Osteoblast (primary cell): Measurements from ENCODE around the gene CHURC1. TPM values are rescaled to one million over a fixed set of nuclear protein-coding genes. Genes with fewer than 3 reads are reported as not detected.
A peak's percentile ranks its signal among the peaks of the same experiment; 100 is the strongest.

Source experiments
- DNase-seq: peaks from one replicate; pipeline ENCODE4 v3.0.0; 2011; ENCODE audit warnings: low spot score, mixed read lengths; ENCODE audit not compliant: insufficient read length; ENCODE audit errors: missing footprints
- H2AFZ ChIP-seq: 2 replicates; pipeline ENCODE4 v1.6.0; 2011; ENCODE audit warnings: mild to moderate bottlenecking, low read length
- H3K27ac ChIP-seq: 2 replicates; pipeline ENCODE4 v1.5.1; 2011; ENCODE audit warnings: mild to moderate bottlenecking, low read depth, low read length, moderate library complexity
- H3K27me3 ChIP-seq: 2 replicates; pipeline ENCODE4 v1.6.0; 2012; ENCODE audit warnings: mild to moderate bottlenecking, control low read depth, inconsistent platforms, low read length, moderate library complexity; ENCODE audit not compliant: insufficient read depth
- H3K36me3 ChIP-seq: 2 replicates; pipeline ENCODE4 v1.5.1; 2011; ENCODE audit warnings: mild to moderate bottlenecking, low read length, control low read depth, moderate library complexity; ENCODE audit not compliant: insufficient read depth
- H3K4me1 ChIP-seq: 2 replicates; pipeline ENCODE4 v1.5.1; 2011; ENCODE audit warnings: mild to moderate bottlenecking, low read length, control low read depth, moderate library complexity; ENCODE audit not compliant: insufficient read depth
- H3K4me2 ChIP-seq: 2 replicates; pipeline ENCODE4 v1.6.0; 2011; ENCODE audit warnings: mild to moderate bottlenecking, low read length; ENCODE audit not compliant: insufficient read depth
- H3K4me3 ChIP-seq: fragments of 200-600 bp; sonication (generic); 3 replicates; pipeline ENCODE4 v1.5.1; 2012; ENCODE audit warnings: mild to moderate bottlenecking, low read length, inconsistent platforms; ENCODE audit not compliant: insufficient read depth
- H3K79me2 ChIP-seq: 2 replicates; pipeline ENCODE4 v1.6.0; 2012; ENCODE audit warnings: mild to moderate bottlenecking, low read length, control low read depth, inconsistent platforms; ENCODE audit not compliant: insufficient read depth
- H3K9me3 ChIP-seq: 2 replicates; pipeline ENCODE4 v1.5.1; 2011; ENCODE audit warnings: low read depth, low read length, control low read depth
- H4K20me1 ChIP-seq: 2 replicates; pipeline ENCODE4 v1.6.0; 2012; ENCODE audit warnings: mild to moderate bottlenecking, low read length, control low read depth; ENCODE audit not compliant: insufficient read depth
- total RNA-seq: library from RNA; depleted of rRNA; stranded (reverse); fragments of >200 nt; gene quantifications from 2 replicates; pipeline ENCODE4 v1.2.3, GENCODE V29; 2012
- TF ChIP-seq, protein P1 (sequence below): IDR thresholded peaks from 2 replicates; pipeline ENCODE4 v1.5.1; 2011; ENCODE audit warnings: mild to moderate bottlenecking, low read depth, low read length, moderate library complexity; ENCODE audit errors: extremely low read depth

Gene CHURC1
- total RNA-seq, 1 donor: 79.6 TPM

DNA sequence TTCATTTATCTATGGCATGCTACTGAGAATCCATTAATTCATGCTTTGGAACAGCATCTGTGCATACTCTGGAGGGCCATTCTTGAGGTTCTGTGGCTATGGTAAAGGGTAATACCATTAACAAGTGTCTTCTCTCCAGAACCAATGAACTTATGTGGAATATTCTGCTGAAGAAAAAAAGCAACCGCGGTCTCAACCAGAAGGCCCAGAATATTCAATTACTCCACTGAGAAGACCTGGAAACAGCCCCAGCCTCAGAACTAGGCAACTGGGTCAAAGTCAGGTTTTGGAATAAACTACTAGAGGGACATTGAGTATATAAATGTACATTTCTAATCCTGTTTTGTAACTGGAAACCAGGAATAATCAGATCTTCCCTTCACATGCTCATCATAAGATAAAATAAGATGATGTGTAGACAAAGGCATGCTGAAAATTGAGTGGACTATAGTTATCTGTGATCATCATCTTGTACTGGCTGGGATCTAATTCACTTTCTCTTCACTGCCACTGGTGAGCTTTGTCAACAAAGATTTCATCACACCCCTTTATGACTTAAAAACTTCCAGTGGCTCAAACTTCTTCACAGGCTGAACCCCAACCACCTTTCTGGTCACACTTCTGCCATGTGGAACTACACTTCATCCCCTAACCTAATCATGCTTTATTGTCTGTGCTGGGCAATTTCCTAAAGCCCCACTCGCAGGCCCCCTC lies 40.6 kb upstream of the CHURC1 start:
- Histone ChIP-seq H3K4me1 (no peaks in the 10 kb centered on the region), H3K27me3 (peaks cover 46% of the 10 kb centered on the region), H3K4me3 (no peak overlapping the region), H4K20me1 (no peaks in the 10 kb centered on the region), H3K9me3 (no peaks in the 10 kb centered on the region), H3K79me2 (no peaks in the 10 kb centered on the region), H3K4me2 (no peak overlapping the region), H3K36me3 (no peaks in the 10 kb centered on the region), H2AFZ (no peak overlapping the region), H3K27ac (no peak overlapping the region)
- DNase-seq: no peak
- TF ChIP-seq, protein P1, sequence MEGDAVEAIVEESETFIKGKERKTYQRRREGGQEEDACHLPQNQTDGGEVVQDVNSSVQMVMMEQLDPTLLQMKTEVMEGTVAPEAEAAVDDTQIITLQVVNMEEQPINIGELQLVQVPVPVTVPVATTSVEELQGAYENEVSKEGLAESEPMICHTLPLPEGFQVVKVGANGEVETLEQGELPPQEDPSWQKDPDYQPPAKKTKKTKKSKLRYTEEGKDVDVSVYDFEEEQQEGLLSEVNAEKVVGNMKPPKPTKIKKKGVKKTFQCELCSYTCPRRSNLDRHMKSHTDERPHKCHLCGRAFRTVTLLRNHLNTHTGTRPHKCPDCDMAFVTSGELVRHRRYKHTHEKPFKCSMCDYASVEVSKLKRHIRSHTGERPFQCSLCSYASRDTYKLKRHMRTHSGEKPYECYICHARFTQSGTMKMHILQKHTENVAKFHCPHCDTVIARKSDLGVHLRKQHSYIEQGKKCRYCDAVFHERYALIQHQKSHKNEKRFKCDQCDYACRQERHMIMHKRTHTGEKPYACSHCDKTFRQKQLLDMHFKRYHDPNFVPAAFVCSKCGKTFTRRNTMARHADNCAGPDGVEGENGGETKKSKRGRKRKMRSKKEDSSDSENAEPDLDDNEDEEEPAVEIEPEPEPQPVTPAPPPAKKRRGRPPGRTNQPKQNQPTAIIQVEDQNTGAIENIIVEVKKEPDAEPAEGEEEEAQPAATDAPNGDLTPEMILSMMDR: no peak

DNA sequence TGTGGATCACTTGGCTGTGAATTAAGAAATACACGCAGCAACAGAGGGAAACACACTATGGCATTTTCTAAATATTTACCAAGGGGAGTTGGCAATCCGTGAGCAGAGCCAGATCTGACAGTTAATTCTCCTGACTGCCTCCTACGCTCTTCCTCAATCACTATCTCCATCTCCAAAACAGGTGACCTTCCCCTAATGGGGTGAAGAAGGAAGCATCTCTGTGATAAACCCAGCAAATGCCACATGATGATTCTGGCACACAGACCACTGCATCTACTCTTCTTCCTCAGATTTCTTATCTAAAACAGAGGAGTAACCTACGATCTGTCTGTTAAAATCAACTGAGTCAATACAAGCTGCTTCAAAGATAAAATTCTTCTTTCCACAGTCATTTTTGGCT lies 38.9 kb upstream of the CHURC1 start:
- Histone ChIP-seq H2AFZ (no peak overlapping the region), H3K4me3 (no peak overlapping the region), H3K79me2 (no peaks in the 10 kb centered on the region), H4K20me1 (no peaks in the 10 kb centered on the region), H3K27me3 (peaks cover 51% of the 10 kb centered on the region), H3K4me1 (no peaks in the 10 kb centered on the region), H3K9me3 (no peaks in the 10 kb centered on the region), H3K27ac (no peak overlapping the region), H3K36me3 (no peaks in the 10 kb centered on the region), H3K4me2 (no peak overlapping the region)
- DNase-seq: peak; percentile 76
- TF ChIP-seq, protein P1: no peak

DNA sequence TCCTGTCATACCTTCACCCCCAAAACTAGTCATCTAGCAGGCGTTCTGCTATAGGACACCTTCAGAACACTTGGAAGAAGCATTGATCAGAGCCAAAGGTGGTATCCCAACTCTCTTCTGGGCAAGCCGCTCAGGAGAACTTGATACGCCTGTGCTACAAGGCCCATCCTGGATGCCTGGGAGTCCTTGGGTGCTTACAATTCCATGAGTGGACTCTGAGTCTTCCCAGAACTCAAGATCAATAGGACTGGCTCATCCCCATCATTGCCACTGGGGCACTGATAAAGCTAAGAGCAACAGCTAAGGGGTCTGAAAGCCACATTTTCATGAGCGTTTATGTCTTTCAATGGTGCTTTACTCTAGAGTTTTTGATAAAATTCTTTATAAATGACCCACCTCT lies 36.4 kb upstream of the CHURC1 start:
- Histone ChIP-seq H2AFZ (no peak overlapping the region), H3K4me1 (no peaks in the 10 kb centered on the region), H3K4me3 (no peak overlapping the region), H3K27ac (no peak overlapping the region), H3K4me2 (no peak overlapping the region), H3K9me3 (no peaks in the 10 kb centered on the region), H3K36me3 (no peaks in the 10 kb centered on the region), H3K79me2 (no peaks in the 10 kb centered on the region), H4K20me1 (no peaks in the 10 kb centered on the region), H3K27me3 (peaks cover 65% of the 10 kb centered on the region)
- DNase-seq: no peak
- TF ChIP-seq, protein P1: no peak

DNA sequence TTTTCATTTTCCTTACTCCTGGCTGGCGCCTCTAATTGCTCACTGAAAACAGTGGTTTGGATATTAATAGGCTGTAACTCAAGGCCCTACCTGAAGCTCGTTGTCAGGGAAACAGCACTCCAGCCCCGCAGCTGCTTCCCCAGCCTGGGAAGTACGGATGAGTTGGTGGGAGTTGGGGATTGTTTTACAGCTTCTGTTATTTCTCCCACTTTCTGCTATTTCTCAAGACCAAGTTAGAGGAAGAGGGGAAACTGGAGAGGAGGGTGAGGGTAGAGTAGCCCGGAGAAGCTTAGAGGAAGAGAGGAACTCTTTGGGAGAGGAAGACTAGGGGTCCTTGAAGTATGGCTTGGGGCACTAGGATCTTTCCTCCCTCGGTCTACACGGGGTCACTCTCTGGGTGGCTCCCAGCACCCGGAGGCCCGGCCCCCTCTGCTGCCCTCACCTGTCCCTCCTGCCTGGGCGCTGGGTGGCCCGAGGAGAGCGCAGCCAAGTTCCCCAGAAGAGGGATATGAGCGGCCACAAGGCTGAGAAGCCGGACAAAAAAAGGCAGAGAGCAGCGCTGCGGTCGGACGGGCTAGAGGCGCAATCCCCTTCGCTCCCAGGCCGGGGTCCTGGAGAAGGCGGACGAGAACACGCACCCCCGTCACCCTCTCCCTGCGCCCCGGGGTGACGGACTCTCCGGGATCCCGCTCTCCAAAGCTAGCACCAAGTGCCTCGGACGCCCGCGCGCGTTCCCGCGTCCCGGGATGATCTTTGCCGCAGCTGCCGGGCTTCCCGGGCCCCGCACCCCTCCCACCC lies 35.2 kb upstream of the CHURC1 start:
- Histone ChIP-seq H3K27me3 (peaks cover 77% of the 10 kb centered on the region), H3K4me1 (no peaks in the 10 kb centered on the region), H3K4me2 (no peak overlapping the region), H2AFZ (no peak overlapping the region), H3K9me3 (no peaks in the 10 kb centered on the region), H4K20me1 (no peaks in the 10 kb centered on the region), H3K4me3 (no peak overlapping the region), H3K36me3 (no peaks in the 10 kb centered on the region), H3K79me2 (no peaks in the 10 kb centered on the region), H3K27ac (no peak overlapping the region)
- TF ChIP-seq, protein P1: no peak
- peak; percentile 41 for DNase-seq
